Neuronal stem cell (in vitro differentiated cells): ENCODE measurements around the gene TRIM41.
"Not testable (repeated sequence)": the region's sequence is repeated elsewhere in the genome, so short reads cannot be mapped to it uniquely, and the experiment has no call there.

Source experiments
- DNase-seq: peaks from one replicate; pipeline ENCODE4 v3.0.0-alpha.2; 2013; ENCODE audit warnings: low spot score
- H2AFZ ChIP-seq: one replicate; pipeline ENCODE4 v1.6.1; 2013; ENCODE audit warnings: mild to moderate bottlenecking, low read length, inconsistent platforms
- H2AK5ac ChIP-seq: 2 replicates; pipeline ENCODE4 v1.6.1; 2013; ENCODE audit warnings: low read depth, mild to moderate bottlenecking, inconsistent platforms, low read length, moderate library complexity, mixed read lengths
- H2BK120ac ChIP-seq: 2 replicates; pipeline ENCODE4 v1.6.1; 2013; ENCODE audit warnings: low read depth, mild to moderate bottlenecking, inconsistent platforms, low read length, moderate library complexity, mixed read lengths
- H2BK12ac ChIP-seq: one replicate; pipeline ENCODE4 v1.6.1; 2013; ENCODE audit warnings: low read length, inconsistent platforms
- H2BK15ac ChIP-seq: 2 replicates; pipeline ENCODE4 v1.6.1; 2013; ENCODE audit warnings: mild to moderate bottlenecking, low read length, inconsistent platforms, mixed read lengths
- H2BK5ac ChIP-seq: one replicate; pipeline ENCODE4 v1.6.1; 2013; ENCODE audit warnings: inconsistent platforms, mild to moderate bottlenecking, low read length, moderate library complexity
- H3K14ac ChIP-seq: one replicate; pipeline ENCODE4 v1.6.1; 2013; ENCODE audit warnings: low read length, inconsistent platforms
- H3K18ac ChIP-seq: 2 replicates; pipeline ENCODE4 v1.6.1; 2013; ENCODE audit warnings: low read length, inconsistent platforms
- H3K23ac ChIP-seq: 2 replicates; pipeline ENCODE4 v1.6.1; 2013; ENCODE audit warnings: low read depth, mild to moderate bottlenecking, mixed read lengths, low read length, inconsistent platforms; ENCODE audit not compliant: poor library complexity
- H3K27ac ChIP-seq: replicated peaks from 3 replicates; pipeline ENCODE4 v1.5.1; 2013; ENCODE audit warnings: low read length, inconsistent platforms
- H3K27me3 ChIP-seq, 3 experiments: 2 replicates each; pipeline ENCODE4 v1.6.1; 2013; ENCODE audit warnings: low read length in 3 of 3, mild to moderate bottlenecking in 2 of 3, inconsistent platforms in 1 of 3, low read depth in 1 of 3, mixed read lengths in 1 of 3, moderate library complexity in 1 of 3; ENCODE audit not compliant: control insufficient read depth in 3 of 3, insufficient read depth in 3 of 3
- H3K36me3 ChIP-seq, 2 donors: replicated peaks in 1 of 2; 2 replicates each; pipeline ENCODE4 v1.6.1; 2013; ENCODE audit warnings: low read length in 2 of 2; ENCODE audit not compliant: control insufficient read depth in 2 of 2, insufficient read depth in 2 of 2
- H3K4ac ChIP-seq: 2 replicates; pipeline ENCODE4 v1.6.1; 2013; ENCODE audit warnings: inconsistent platforms, mild to moderate bottlenecking, low read length, moderate library complexity
- H3K4me1 ChIP-seq, 2 donors: 1 replicate in 1 of 2; 2 replicates in 1 of 2; pipeline ENCODE4 v1.6.1; 2013; ENCODE audit warnings: low read length in 2 of 2, low read depth in 1 of 2; ENCODE audit not compliant: control insufficient read depth in 2 of 2, insufficient read depth in 1 of 2
- H3K4me2 ChIP-seq: one replicate; pipeline ENCODE4 v1.6.1; 2013; ENCODE audit warnings: mild to moderate bottlenecking, low read length, inconsistent platforms; ENCODE audit not compliant: insufficient read depth, poor library complexity, severe bottlenecking
- H3K4me3 ChIP-seq, 2 donors: 2 replicates each; pipeline ENCODE4 v1.5.1; 2013; ENCODE audit warnings: low read length in 2 of 2, mild to moderate bottlenecking in 2 of 2, inconsistent platforms in 1 of 2, moderate library complexity in 1 of 2
- H3K79me1 ChIP-seq: one replicate; pipeline ENCODE4 v1.6.1; 2013; ENCODE audit warnings: low read depth, mild to moderate bottlenecking, inconsistent platforms, low read length, moderate library complexity
- H3K9ac ChIP-seq: one replicate; pipeline ENCODE4 v1.6.1; 2013; ENCODE audit warnings: mild to moderate bottlenecking, low read depth, low read length, inconsistent platforms; ENCODE audit not compliant: poor library complexity
- H3K9me3 ChIP-seq, 2 donors: replicated peaks in 1 of 2; 2 replicates each; pipeline versions ENCODE3 to v1.6.1; 2013; ENCODE audit warnings: low read length in 2 of 2, mild to moderate bottlenecking in 2 of 2, inconsistent platforms in 1 of 2, low read depth in 1 of 2, mixed read lengths in 1 of 2, moderate library complexity in 1 of 2; ENCODE audit not compliant: control insufficient read depth in 2 of 2, insufficient read depth in 1 of 2
- H4K8ac ChIP-seq: one replicate; pipeline ENCODE4 v1.6.1; 2013; ENCODE audit warnings: low read depth, mild to moderate bottlenecking, inconsistent platforms, low read length, moderate library complexity
- H4K91ac ChIP-seq: one replicate; pipeline ENCODE4 v1.6.1; 2013; ENCODE audit warnings: low read length, low read depth, mild to moderate bottlenecking, inconsistent platforms; ENCODE audit not compliant: poor library complexity
- WGBS, 2 donors: extraction: QIAGEN DNeasy Blood & Tissue Kit; methylation state at CpG; one replicate each; pipeline ENCODE4 v1.1.7; 2013; ENCODE audit warnings: missing lambda C conversion rate in 2 of 2, mixed read lengths in 1 of 2; ENCODE audit not compliant: insufficient read length in 2 of 2, insufficient replicate concordance in 1 of 2; ENCODE audit errors: extremely low coverage in 2 of 2; 5-methylcytosine and 5-hydroxymethylcytosine counted together

TRIM41 gene

DNA sequence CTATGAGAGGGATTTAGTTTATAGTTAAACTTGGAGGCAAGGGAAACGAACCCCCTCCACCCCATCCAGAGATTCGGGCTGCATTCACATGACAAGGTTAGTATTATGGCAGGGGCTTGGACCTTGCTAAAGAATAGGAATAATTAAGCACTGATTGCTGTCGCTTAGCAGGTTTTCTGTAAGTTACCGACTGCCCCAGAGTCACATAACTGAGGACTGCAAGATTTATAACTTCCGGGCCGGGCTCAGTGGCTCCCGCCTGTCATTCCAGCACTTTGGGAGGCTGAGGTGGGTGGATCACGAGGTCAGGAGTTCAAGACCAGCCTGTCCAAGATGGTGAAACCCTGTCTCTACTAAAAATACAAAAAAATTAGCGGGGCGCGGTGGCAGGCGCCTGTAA is 44.8 kb downstream of the TRIM41 start:
- H3K27me3 ChIP-seq, H2BK12ac ChIP-seq, H3K23ac ChIP-seq, H3K79me1 ChIP-seq, H4K91ac ChIP-seq, H2BK120ac ChIP-seq, H3K14ac ChIP-seq, H3K4me1 ChIP-seq, H2AFZ ChIP-seq, H3K9me3 ChIP-seq, H2AK5ac ChIP-seq, DNase-seq, H2BK15ac ChIP-seq, H3K4me2 ChIP-seq, H3K27ac ChIP-seq, H3K9ac ChIP-seq, H3K4ac ChIP-seq, H4K8ac ChIP-seq, H2BK5ac ChIP-seq, H3K4me3 ChIP-seq, H3K18ac ChIP-seq: not testable (repeated sequence)
- H3K36me3 ChIP-seq: peaks cover 5 to 26% of the 10 kb centered on the region in 2 donors
- no CpG with 5 or more reads among the region's 12 CpGs for WGBS, 2 donors

DNA sequence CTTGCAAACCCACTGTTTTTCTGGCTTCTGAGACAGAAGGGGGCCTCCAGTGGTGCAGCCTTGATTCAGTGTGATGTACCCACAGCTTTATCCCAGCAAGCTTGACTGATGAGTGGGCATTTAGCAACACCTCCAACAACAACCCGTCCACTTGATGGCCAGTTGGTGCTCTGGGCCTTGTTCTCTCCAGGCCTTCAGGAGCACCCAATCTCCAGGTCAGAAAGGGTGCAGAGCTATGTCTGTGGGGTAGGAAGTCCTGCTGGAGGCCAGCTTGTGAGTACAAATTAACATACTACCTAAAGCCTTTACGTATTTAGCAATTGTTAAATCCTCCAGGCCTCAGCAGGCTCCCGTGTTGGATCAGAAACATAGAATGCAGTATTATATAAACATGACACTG is 48.0 kb downstream of the TRIM41 start:
- H3K18ac ChIP-seq: no peak overlapping the region
- H3K9ac ChIP-seq: no peak overlapping the region
- H3K14ac ChIP-seq: no peak overlapping the region
- H3K79me1 ChIP-seq: no peaks in the 10 kb centered on the region
- no CpG with 5 or more reads among the region's 3 CpGs for WGBS, 2 donors
- no peaks in the 10 kb centered on the region for H3K4me1 ChIP-seq
- H2AK5ac ChIP-seq: no peak overlapping the region
- no peak overlapping the region for H2BK15ac ChIP-seq
- H3K9me3 ChIP-seq: no peaks in the 10 kb centered on the region
- H2BK5ac ChIP-seq: no peak overlapping the region
- no peak for DNase-seq
- H3K4me2 ChIP-seq: no peak overlapping the region
- no peak overlapping the region for H3K4ac ChIP-seq
- H3K27me3 ChIP-seq: no peaks in the 10 kb centered on the region
- H2AFZ ChIP-seq: no peak overlapping the region
- H3K4me3 ChIP-seq: no peak overlapping the region
- H4K8ac ChIP-seq: no peak overlapping the region
- H2BK12ac ChIP-seq: no peak overlapping the region
- H4K91ac ChIP-seq: peak overlapping the region; percentile 92
- peaks cover 0 to 12% of the 10 kb centered on the region in 2 donors for H3K36me3 ChIP-seq
- no peak overlapping the region for H3K23ac ChIP-seq
- H2BK120ac ChIP-seq: no peak overlapping the region
- no peak overlapping the region for H3K27ac ChIP-seq

GRCh38 chr5:181273433-181273744 is 50.3 kb downstream of the TRIM41 start:
- Histone ChIP-seq H3K36me3 (peaks cover 0 to 12% of the 10 kb centered on the region in 2 donors), H3K4me2 (peak overlapping the region; percentile 51), H3K4me3 (peak overlapping the region in 1 of 2 donors; percentile 46)
- not testable (repeated sequence) for H2BK12ac ChIP-seq, H2AK5ac ChIP-seq, H4K91ac ChIP-seq, H3K14ac ChIP-seq, H3K18ac ChIP-seq, H3K27ac ChIP-seq, H2AFZ ChIP-seq, H4K8ac ChIP-seq, DNase-seq, H3K23ac ChIP-seq, H3K9me3 ChIP-seq, H2BK5ac ChIP-seq, H3K9ac ChIP-seq, H2BK120ac ChIP-seq, H2BK15ac ChIP-seq, H3K4me1 ChIP-seq, H3K27me3 ChIP-seq, H3K79me1 ChIP-seq, H3K4ac ChIP-seq
- no CpG with 5 or more reads among the region's 28 CpGs for WGBS, 2 donors

- no peak overlapping the region for H2BK15ac ChIP-seq
- DNase-seq: no peak
- no peak overlapping the region for H4K8ac ChIP-seq
- H3K9ac ChIP-seq: no peak overlapping the region
- peak overlapping the region; percentile 97 for H2AFZ ChIP-seq
- no peak overlapping the region for H3K23ac ChIP-seq
- H3K9me3 ChIP-seq: no peaks in the 10 kb centered on the region
- H3K36me3 ChIP-seq: peaks cover 4 to 25% of the 10 kb centered on the region in 2 donors
- H3K4me2 ChIP-seq: peak overlapping the region; percentile 86
- peak overlapping the region; percentile 96 to 98 for H3K4me3 ChIP-seq
- H2AK5ac ChIP-seq: no peak overlapping the region
- no peak overlapping the region for H2BK120ac ChIP-seq
- H3K4ac ChIP-seq: no peak overlapping the region
- H3K4me1 ChIP-seq: peaks cover 2% of the 10 kb centered on the region in 2 donors
- no peak overlapping the region for H2BK5ac ChIP-seq
- no peak overlapping the region for H3K14ac ChIP-seq
- no peaks in the 10 kb centered on the region for H3K27me3 ChIP-seq
- H2BK12ac ChIP-seq: no peak overlapping the region
- no peak overlapping the region for H3K18ac ChIP-seq
- H3K27ac ChIP-seq: no peak overlapping the region
- peaks cover 10% of the 10 kb centered on the region for H3K79me1 ChIP-seq
- 100% methylated on average over 2 of the region's 7 CpGs; no CpG with 5 or more reads in 1 of the 2 donors for WGBS, 2 donors
- H4K91ac ChIP-seq: no peak overlapping the region
These were observed 57.2 kb downstream of the TRIM41 start for GRCh38 chr5:181280251-181280762.
